GM19023 (cell line): ENCODE measurements around the gene IZUMO1R.
"Not testable (repeated sequence)": the region's sequence is repeated elsewhere in the genome, so short reads cannot be mapped to it uniquely, and the experiment has no call there.

ENCODE experiments used
- ATAC-seq: cut with Tn5 transposase; IDR thresholded peaks from one replicate; pipeline ENCODE4 v1.9.1; 2021; ENCODE audit warnings: mild to moderate bottlenecking, moderate library complexity; ENCODE audit not compliant: unreplicated experiment

IZUMO1R gene

DNA sequence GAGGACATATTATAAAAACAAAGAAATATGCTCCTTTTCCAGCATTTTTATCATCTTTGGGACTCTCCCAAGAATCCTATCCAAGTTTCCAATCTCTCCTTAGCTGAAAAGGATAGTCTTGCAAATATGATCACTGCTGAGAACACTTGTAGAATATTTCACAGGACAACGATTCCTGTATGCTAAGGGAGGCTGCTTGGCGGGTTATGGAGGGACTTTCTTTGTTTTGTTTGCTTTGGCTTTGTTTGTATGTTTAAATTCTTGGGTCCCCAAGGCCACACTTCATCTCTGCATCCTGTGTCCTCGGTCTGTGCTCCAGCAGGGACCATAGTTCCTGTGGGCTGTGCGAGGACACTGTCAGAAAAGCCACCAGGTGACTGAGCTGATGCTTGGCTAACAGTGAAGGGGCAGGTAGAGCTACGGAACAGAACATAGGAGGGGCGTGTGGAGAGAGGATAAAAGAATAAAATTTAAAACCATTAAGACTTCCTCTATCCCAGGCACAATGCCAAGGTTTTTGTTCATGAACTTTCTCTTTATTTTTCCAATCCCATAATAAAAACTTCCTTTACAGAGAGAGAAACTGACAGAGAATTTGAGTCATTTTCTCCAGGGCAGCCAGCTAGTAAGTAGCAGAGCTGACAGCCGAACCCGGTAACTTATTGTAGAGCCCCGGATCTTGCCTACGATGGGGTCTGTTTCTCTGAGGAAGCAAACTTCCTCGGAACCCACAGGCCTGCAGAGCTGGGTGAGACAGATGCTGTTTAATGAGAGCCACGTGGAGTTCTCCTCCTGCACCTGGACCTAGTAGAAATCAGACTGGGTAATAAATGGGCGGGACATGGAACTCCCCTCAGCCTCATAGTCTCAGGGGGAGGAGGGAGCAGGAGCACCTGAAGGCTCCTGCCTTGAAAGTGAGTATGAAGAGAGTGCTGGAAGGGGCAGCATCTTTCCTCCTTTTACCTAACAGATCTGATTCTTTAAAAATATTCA lies at the start of gene IZUMO1R:
Gene IZUMO1R, plus strand, starts transcription at position 615 of the 993 bp plus-strand sequence. CDS start 1,057 bp downstream, outside the sequence.
- no peak for ATAC-seq

GRCh38 chr11:94271885-94272372 lies 32.5 kb upstream of the IZUMO1R start:
- peak; percentile 84 for ATAC-seq

DNA sequence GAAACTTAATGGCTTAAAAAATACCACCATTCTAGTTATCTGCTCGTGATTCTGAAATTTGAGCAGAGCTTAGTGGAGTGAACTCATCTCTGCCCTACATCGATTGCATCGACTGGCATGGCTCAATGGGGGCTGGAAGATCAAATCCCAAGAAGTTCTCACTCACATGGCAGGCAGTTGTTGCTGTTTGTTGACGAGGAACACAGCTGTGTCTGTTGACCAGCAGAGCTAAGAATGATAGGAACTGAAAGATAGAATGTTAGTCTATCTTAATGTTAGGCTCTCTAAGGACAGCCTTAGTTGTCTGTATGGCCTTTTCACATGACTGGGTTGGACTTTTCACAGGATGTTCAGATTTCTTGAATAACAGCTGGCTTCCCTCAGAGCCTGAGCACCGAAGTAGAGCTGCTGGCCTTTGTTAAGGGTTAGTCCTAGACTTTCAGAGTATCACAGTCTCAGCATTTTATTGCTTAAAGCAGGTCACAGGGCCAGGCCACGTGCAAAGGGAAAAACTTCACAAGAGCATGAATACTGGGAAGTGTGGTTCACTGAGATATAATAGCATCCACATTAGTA lies 31.6 kb upstream of the IZUMO1R start:
- peak; percentile 36 for ATAC-seq

- ATAC-seq, result no peak
Measured at GRCh38 chr11:94275961-94276360, 28.4 kb upstream of the IZUMO1R start.

- ATAC-seq, result no peak
Measured at GRCh38 chr11:94276943-94277342, 27.4 kb upstream of the IZUMO1R start.

- ATAC-seq, result not testable (repeated sequence)
Measured at GRCh38 chr11:94278207-94278606, 26.2 kb upstream of the IZUMO1R start.

GRCh38 chr11:94279996-94280395 lies 24.4 kb upstream of the IZUMO1R start:
- ATAC-seq, result no peak

- ATAC-seq, result no peak
Measured at GRCh38 chr11:94281324-94281723, 23.1 kb upstream of the IZUMO1R start.

- ATAC-seq, result no peak
Measured at GRCh38 chr11:94283678-94284077, 20.7 kb upstream of the IZUMO1R start.

DNA sequence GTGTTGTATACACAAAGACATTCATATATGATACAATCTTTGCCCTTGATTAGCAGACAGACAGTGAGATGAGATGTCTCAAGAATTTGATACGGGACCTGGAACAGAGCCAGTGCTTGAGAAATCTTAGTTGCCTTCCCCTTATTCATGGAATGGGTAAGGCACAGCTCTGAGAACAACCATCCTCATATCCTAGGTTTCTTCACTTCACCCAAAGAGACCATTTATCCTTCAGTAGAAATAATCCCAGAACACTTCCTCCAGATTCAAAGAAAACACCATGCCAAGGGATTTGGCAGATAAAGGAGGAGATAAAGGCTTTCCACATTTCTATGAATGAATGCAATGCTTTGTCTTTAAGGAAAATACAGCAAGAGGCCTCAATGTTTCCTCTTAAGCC lies 8.8 kb upstream of the IZUMO1R start:
- no peak for ATAC-seq

DNA sequence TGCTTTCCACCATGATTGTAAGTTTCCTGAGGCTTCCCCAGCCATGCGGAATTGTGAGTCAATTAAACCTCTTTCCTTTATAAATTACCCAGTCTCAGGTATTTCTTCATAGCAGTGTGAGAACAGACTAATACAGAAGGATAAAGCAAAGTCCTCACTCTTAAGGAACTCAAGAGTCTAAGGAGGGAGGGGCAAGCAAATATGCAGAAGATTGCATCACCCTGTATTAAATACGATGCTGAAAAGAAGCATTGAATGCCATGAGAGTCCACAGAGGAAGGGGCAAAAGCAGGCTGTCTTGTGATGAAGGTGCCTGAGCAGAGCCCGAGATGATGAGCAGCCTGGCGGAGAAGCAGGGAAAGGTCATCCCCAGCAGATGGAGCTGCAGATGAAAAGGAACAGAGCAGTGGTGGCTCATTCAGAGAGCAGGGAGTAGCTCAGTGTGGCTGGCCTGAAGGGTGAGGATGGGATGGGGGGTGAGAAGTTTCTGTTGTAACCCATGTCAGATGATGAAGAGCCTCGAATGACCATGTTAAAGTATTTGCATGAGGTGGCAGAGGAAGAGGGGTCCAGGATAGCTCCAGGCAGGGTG lies 6.3 kb upstream of the IZUMO1R start:
- no peak for ATAC-seq

DNA sequence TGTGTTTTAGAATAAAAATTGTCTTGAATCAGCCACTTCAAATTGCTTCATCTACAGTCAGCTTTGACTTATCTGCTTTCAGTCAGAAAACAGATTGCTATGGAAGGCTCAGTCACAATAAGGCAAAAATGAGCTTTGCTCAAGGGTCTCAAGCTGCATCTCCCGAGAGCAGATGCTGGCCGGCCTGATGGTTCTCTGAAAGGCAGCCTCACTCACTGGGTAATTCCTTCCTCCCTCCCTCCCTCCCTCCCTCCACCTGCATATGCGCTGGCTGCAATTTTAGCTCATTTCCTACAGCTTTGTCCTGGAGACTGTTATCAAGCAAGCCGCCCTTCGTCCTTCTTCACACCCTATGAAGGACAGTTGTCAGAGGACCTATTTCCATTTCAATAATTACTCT lies 1.6 kb upstream of the IZUMO1R start:
- no peak for ATAC-seq

GRCh38 chr11:94305146-94305545 lies 766 bp downstream of the IZUMO1R start:
- ATAC-seq, result no peak

DNA sequence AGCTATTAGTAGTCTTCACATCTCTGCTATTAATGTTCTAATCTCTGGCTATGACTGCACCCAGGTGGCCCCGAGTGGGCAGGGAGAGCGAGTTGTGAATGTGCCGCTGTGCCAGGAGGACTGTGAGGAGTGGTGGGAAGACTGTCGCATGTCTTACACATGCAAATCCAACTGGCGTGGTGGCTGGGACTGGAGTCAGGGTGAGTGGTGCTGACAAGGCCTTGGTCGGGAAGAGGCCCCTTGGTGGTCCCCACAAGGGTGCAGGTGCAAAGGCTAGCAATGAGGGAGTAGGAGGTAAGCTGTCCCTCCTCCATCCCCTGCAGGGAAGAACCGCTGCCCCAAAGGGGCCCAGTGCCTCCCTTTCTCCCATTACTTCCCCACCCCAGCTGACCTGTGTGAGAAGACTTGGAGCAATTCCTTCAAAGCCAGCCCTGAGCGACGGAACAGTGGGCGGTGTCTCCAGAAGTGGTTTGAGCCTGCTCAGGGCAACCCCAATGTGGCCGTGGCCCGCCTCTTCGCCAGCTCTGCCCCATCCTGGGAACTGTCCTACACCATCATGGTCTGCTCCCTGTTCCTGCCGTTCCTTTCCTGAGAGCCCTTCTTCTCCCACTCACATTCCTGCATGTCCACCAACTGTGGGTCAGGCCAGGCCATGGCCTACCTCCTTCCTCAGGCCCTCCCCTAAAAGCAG lies 2.9 kb downstream of the IZUMO1R start:
- no peak for ATAC-seq

DNA sequence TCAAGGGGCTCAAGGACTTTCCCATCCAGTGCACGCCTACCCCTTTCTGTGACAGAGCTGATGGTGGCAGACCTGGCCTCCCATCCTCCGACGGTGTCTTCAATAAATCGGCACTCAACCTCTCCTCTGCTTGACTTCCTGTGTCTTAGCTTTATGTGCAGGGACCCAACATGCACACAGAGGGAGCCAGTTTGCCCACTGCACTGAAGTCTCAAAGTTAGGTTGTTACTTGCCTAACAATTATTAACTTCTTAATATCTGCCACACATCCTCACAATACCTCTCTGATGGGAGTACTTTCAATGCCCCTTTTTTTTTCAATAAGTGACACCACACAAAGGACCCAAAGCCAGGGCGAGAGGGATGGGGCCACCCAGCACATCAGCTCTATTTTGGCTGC lies 3.6 kb downstream of the IZUMO1R start:
- ATAC-seq, result no peak

- no peak for ATAC-seq
Measured at GRCh38 chr11:94309757-94310156, 5.4 kb downstream of the IZUMO1R start.

DNA sequence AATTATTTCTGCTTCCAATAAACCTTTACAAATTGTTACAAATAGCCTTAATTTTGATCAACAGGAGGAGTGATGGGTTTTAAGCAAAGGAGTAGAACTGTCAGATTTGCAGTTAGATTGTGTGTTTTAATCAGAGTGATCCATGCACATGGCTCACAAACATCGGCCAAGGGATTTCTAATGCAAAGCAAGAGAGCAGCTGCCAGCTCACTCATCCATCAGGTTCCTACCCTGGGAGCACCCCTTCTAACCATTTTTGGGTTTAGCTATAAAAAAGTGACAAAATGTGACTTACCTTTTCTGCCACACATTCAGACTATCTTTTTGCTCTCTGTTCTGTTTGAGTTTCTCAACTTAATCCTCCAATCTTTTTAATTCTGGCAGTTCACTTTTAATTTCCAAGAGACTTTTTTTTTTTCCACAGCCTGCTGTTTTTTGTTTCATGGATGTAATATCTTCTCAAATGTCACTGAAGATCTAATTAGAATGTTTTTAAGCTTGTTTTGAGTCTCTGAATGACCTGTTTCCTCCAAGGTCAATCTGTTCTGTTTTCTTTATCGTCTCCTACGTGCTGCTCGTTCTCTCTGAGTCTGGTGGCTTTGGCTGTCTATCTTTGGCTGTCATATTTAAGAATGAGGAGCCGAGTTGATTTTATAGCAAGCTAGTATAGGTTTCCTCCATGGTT lies 6.0 kb downstream of the IZUMO1R start:
- ATAC-seq, result no peak

- no peak for ATAC-seq
Measured at GRCh38 chr11:94312339-94312738, 8.0 kb downstream of the IZUMO1R start.

GRCh38 chr11:94314064-94314463 lies 9.7 kb downstream of the IZUMO1R start:
- no peak for ATAC-seq

GRCh38 chr11:94315664-94316063 lies 11.3 kb downstream of the IZUMO1R start:
- no peak for ATAC-seq
